Loucy (cell line): Measurements from ENCODE around the gene KL.
A peak's percentile ranks its signal among the peaks of the same experiment; 100 is the strongest.

Source experiments
- H2AFZ ChIP-seq: fragments of 200-600 bp; sonication (generic); 2 replicates; pipeline ENCODE4 v1.6.0; 2016; ENCODE audit warnings: antibody characterized with exemption, mild to moderate bottlenecking, low read length, moderate library complexity
- H3F3A ChIP-seq: fragments of 200-600 bp; 2 replicates; pipeline ENCODE4 v1.6.0; 2016; ENCODE audit warnings: antibody characterized with exemption, low read depth, mild to moderate bottlenecking
- H3K27me3 ChIP-seq: fragments of 200-600 bp; sonication (generic); 2 replicates; pipeline ENCODE4 v1.6.1; 2014; ENCODE audit warnings: low read length, mild to moderate bottlenecking; ENCODE audit not compliant: insufficient read depth, poor library complexity, severe bottlenecking
- H3K36me3 ChIP-seq: fragments of 200-600 bp; sonication (generic); 2 replicates; pipeline ENCODE4 v1.6.1; 2016; ENCODE audit warnings: low read length; ENCODE audit not compliant: insufficient read depth
- H3K4me1 ChIP-seq: fragments of 200-600 bp; sonication (generic); 2 replicates; pipeline ENCODE4 v1.5.1; 2014; ENCODE audit warnings: low read length, mild to moderate bottlenecking; ENCODE audit not compliant: insufficient read depth, poor library complexity, severe bottlenecking
- H3K4me2 ChIP-seq: fragments of 200-600 bp; sonication (generic); 2 replicates; pipeline ENCODE4 v1.6.0; 2014; ENCODE audit warnings: antibody characterized with exemption, low read length, low read depth, mild to moderate bottlenecking; ENCODE audit not compliant: poor library complexity, severe bottlenecking
- H3K4me3 ChIP-seq: fragments of 200-600 bp; sonication (generic); 2 replicates; pipeline ENCODE4 v1.5.1; 2014; ENCODE audit warnings: low read length, mild to moderate bottlenecking, mixed read lengths; ENCODE audit not compliant: poor library complexity, severe bottlenecking
- H3K79me2 ChIP-seq: fragments of 200-600 bp; sonication (generic); 2 replicates; pipeline ENCODE4 v1.6.1; 2014; ENCODE audit warnings: low read length; ENCODE audit not compliant: insufficient read depth
- H3K9ac ChIP-seq: fragments of 200-600 bp; sonication (generic); 2 replicates; pipeline ENCODE4 v1.6.0; 2014; ENCODE audit warnings: mild to moderate bottlenecking, low read depth, low read length, moderate library complexity; ENCODE audit not compliant: poor library complexity, severe bottlenecking
- H3K9me2 ChIP-seq: fragments of 200-600 bp; sonication (generic); replicated peaks from 2 replicates; pipeline ENCODE4 v1.6.1; 2016; ENCODE audit warnings: low read depth, low read length, mixed read lengths
- H3K9me3 ChIP-seq: fragments of 200-600 bp; sonication (generic); 2 replicates; pipeline ENCODE4 v1.6.1; 2014; ENCODE audit warnings: mild to moderate bottlenecking, antibody characterized with exemption, low read length, low read depth; ENCODE audit not compliant: insufficient read depth
- H4K20me1 ChIP-seq: fragments of 200-600 bp; sonication (generic); 2 replicates; pipeline ENCODE4 v1.6.0; 2014; ENCODE audit warnings: antibody characterized with exemption, low read length, mild to moderate bottlenecking; ENCODE audit not compliant: insufficient read depth, poor library complexity, severe bottlenecking
- EZH2phosphoT487 ChIP-seq: fragments of 200-600 bp; IDR thresholded peaks from 2 replicates; pipeline ENCODE4 v1.6.1; 2018; ENCODE audit warnings: antibody characterized with exemption, mild to moderate bottlenecking, moderate library complexity, borderline replicate concordance
- TF ChIP-seq, protein P1 (sequence below): fragments of 200-600 bp; sonication (generic); conservative IDR thresholded peaks from 2 replicates; pipeline ENCODE4 v1.5.1; 2014; ENCODE audit warnings: mild to moderate bottlenecking, antibody characterized with exemption, low read length

KL gene

DNA sequence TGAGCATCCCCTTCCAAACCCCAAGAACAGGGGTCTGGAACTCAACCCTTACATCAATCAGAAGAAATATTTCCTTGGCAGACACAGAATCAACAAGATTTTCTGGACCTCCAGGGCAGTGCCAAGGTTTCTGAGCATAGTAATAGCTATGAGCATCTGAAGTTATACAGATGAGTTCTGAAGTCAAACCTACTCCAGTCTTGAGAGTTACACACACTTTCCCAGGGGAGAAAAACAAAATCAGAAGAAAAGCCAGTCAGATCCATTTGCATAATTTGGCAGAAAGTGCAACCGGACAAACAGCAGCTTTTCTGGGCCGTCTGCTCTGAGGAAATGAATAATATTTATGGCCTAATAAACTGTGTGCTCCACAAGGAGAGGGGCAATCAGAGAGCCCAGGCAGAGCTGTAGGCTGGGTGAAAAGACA lies 93.1 kb downstream of the KL start:
- TF ChIP-seq EZH2phosphoT487: no peak
- TF ChIP-seq, protein P1, sequence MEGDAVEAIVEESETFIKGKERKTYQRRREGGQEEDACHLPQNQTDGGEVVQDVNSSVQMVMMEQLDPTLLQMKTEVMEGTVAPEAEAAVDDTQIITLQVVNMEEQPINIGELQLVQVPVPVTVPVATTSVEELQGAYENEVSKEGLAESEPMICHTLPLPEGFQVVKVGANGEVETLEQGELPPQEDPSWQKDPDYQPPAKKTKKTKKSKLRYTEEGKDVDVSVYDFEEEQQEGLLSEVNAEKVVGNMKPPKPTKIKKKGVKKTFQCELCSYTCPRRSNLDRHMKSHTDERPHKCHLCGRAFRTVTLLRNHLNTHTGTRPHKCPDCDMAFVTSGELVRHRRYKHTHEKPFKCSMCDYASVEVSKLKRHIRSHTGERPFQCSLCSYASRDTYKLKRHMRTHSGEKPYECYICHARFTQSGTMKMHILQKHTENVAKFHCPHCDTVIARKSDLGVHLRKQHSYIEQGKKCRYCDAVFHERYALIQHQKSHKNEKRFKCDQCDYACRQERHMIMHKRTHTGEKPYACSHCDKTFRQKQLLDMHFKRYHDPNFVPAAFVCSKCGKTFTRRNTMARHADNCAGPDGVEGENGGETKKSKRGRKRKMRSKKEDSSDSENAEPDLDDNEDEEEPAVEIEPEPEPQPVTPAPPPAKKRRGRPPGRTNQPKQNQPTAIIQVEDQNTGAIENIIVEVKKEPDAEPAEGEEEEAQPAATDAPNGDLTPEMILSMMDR: no peak
- Histone ChIP-seq H3K27me3 (no peaks in the 10 kb centered on the region), H3K9ac (no peak overlapping the region), H3K4me3 (no peak overlapping the region), H4K20me1 (no peaks in the 10 kb centered on the region), H2AFZ (no peak overlapping the region), H3K79me2 (no peaks in the 10 kb centered on the region), H3K4me1 (no peaks in the 10 kb centered on the region), H3K9me2 (no peaks in the 10 kb centered on the region), H3K4me2 (no peak overlapping the region), H3K36me3 (no peaks in the 10 kb centered on the region), H3F3A (no peaks in the 10 kb centered on the region), H3K9me3 (no peaks in the 10 kb centered on the region; the same call in 1 of the 2 replicates)

DNA sequence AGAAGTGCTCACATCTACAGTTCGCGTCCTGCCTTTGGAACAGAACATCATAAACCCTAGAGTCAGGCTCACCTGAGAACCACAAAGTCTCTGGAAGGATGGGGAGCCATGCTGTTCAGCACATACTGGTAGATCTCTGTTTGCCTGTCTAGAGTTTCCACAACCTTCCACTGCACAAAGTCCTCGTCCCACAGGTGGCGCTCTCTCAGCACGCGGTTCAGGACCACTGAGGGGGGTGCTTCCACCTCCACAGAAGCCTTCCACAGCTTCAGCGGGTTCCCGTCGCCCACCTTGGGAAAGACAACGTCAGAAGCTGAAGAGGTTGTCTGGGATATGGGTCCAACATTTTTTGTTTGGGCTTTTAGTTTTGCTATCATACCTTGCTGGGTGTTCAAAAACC lies 93.6 kb downstream of the KL start:
- Histone ChIP-seq H3K4me3 (no peak overlapping the region), H2AFZ (no peak overlapping the region), H3K79me2 (no peaks in the 10 kb centered on the region), H3K9me3 (no peaks in the 10 kb centered on the region; the same call in 1 of the 2 replicates), H3F3A (no peaks in the 10 kb centered on the region), H3K27me3 (no peaks in the 10 kb centered on the region), H3K9ac (no peak overlapping the region), H3K36me3 (no peaks in the 10 kb centered on the region), H3K4me2 (no peak overlapping the region), H3K9me2 (no peaks in the 10 kb centered on the region), H4K20me1 (no peaks in the 10 kb centered on the region), H3K4me1 (no peaks in the 10 kb centered on the region)
- TF ChIP-seq, protein P1: peak; percentile 25; the same call in 1 of the 2 replicates
- TF ChIP-seq EZH2phosphoT487: no peak

DNA sequence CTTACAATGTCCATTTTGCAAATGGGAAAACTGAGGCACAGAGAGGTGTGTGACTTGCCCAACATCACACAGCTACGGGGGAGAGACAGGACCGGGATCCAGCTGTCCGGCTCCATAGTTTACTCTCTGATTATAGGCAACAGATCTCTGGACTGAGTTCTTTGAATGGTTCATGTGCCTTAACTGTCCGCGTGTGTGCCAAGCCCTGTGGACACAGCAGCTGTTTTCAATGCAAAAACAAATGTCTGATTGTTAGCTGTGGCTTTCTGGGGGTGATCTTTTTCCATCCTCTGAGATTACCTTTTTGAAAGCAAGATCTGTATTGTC lies 94.1 kb downstream of the KL start:
- H3K4me1 ChIP-seq: no peaks in the 10 kb centered on the region

More for the DNA sequence above, 94.1 kb downstream of the KL start:
- no peak overlapping the region for H3K9ac ChIP-seq
- H3K4me2 ChIP-seq: no peak overlapping the region
- no peaks in the 10 kb centered on the region for H3K36me3 ChIP-seq
- no peaks in the 10 kb centered on the region for H4K20me1 ChIP-seq
- no peak for TF ChIP-seq EZH2phosphoT487
- TF ChIP-seq, protein P1: no peak
- H3F3A ChIP-seq: no peaks in the 10 kb centered on the region
- no peak overlapping the region for H3K4me3 ChIP-seq
- no peaks in the 10 kb centered on the region; the same call in 1 of the 2 replicates for H3K9me3 ChIP-seq
- H3K79me2 ChIP-seq: no peaks in the 10 kb centered on the region
- no peaks in the 10 kb centered on the region for H3K27me3 ChIP-seq
- H2AFZ ChIP-seq: no peak overlapping the region
- H3K9me2 ChIP-seq: no peaks in the 10 kb centered on the region
